ENCODE measurements around the gene OR6C70. TPM values are rescaled to one million over a fixed set of nuclear protein-coding genes. Genes with fewer than 3 reads are reported as not detected.

The OR6C70 gene
- polyA plus RNA-seq, 3 donors = not detected

DNA sequence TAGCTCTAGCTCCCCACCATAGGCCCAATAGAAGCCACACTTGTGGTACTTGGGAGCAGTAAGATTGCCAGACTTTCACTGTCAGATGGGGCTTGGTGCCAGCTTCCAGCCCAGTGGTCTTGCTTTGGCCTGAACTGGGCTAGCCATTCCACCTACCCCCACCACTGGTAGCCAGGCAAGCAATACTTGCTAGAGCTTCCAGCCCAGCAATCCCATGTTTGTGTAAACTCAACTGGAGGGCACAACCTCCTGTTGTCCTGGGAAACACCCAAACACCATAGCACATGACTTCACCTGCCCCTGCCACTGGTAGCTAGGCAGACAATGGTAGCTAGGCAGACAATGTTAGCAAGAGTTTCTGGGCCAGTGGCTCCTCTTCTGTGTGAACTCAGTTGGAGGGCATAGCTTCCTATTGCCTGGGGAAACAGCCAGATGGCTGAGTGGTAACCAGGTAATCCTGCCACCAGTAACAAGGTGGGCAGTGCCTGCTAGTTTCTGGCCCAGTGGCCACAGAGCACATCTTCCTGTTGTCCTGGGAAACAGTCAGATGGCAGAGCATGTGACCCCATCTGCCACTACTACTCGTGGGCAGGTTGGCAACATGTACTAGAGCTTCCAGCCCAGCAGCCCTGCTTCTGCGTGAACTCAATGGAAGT, 49.5 kb downstream of the OR6C70 start:
- Histone ChIP-seq H3K4me2 (replicated peaks; ENCODE audit: extremely low read depth, low read length, poor library complexity, severe bottlenecking) (no peak overlapping the region), H3K4me3 (replicated peaks in 1 of 3; ENCODE audit: low read depth in 2 of 3, low read length in 3 of 3) (no peak overlapping the region), H4K20me1 (ENCODE audit: insufficient read depth, low read length) (no peaks in the 10 kb centered on the region), H3K4me1 (ENCODE audit: control insufficient read depth in 1 of 2, insufficient read depth in 2 of 2, low read length in 2 of 2) (no peaks in the 10 kb centered on the region), H3K79me2 (ENCODE audit: insufficient read depth, low read length) (no peaks in the 10 kb centered on the region), H3K9ac (ENCODE audit: insufficient read depth, low read length, poor library complexity, severe bottlenecking) (no peak overlapping the region), H3K9me3 (replicated peaks in 1 of 2; ENCODE audit: control insufficient read depth in 1 of 2, insufficient read depth in 1 of 2, low read length in 2 of 2) (no peaks in the 10 kb centered on the region), H3K27ac (ENCODE audit: low read depth in 1 of 2, low read length in 2 of 2) (no peak overlapping the region), H3K27me3 (ENCODE audit: control insufficient read depth in 2 of 2, insufficient read depth in 2 of 2, low read length in 2 of 2) (peaks cover 0 to 2% of the 10 kb centered on the region in 2 donors), H2AFZ (ENCODE audit: insufficient read depth, low read depth, low read length, poor library complexity, severe bottlenecking) (no peak overlapping the region), H3K36me3 (replicated peaks in 1 of 2; ENCODE audit: control insufficient read depth in 1 of 2, insufficient read depth in 2 of 2, low read length in 2 of 2) (no peaks in the 10 kb centered on the region)
- no peak overlapping the region for H3K27ac Mint-ChIP-seq
- H3K27me3 Mint-ChIP-seq (ENCODE audit: low read depth in 3 of 3) = peaks cover 8 to 23% (median 13%) of the 10 kb centered on the region in 3 donors
- TF ChIP-seq, protein P1, sequence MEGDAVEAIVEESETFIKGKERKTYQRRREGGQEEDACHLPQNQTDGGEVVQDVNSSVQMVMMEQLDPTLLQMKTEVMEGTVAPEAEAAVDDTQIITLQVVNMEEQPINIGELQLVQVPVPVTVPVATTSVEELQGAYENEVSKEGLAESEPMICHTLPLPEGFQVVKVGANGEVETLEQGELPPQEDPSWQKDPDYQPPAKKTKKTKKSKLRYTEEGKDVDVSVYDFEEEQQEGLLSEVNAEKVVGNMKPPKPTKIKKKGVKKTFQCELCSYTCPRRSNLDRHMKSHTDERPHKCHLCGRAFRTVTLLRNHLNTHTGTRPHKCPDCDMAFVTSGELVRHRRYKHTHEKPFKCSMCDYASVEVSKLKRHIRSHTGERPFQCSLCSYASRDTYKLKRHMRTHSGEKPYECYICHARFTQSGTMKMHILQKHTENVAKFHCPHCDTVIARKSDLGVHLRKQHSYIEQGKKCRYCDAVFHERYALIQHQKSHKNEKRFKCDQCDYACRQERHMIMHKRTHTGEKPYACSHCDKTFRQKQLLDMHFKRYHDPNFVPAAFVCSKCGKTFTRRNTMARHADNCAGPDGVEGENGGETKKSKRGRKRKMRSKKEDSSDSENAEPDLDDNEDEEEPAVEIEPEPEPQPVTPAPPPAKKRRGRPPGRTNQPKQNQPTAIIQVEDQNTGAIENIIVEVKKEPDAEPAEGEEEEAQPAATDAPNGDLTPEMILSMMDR (IDR thresholded peaks at IDR 0.05) = no peak
- peaks cover 1% of the 10 kb centered on the region for H3K4me1 Mint-ChIP-seq
- H3K36me3 Mint-ChIP-seq = no peaks in the 10 kb centered on the region
- H3K4me3 Mint-ChIP-seq = no peak overlapping the region
- DNase-seq = no peak
- intact Hi-C loops (cut with micrococcal nuclease) = no loop called here
- WGBS (ENCODE audit: insufficient coverage) = 83% methylated on average over 1 of the region's 2 CpGs
- peaks cover 0 to 8% (median 4%) of the 10 kb centered on the region in 7 donors for H3K9me3 Mint-ChIP-seq

Other genes with a start within 250 kb of the OR6C70 start
- gene OR10A7, start 249.1 kb downstream of the OR6C70 start, polyA plus RNA-seq = not detected
- not detected for gene OR6C74, start 225.5 kb downstream of the OR6C70 start, polyA plus RNA-seq
- not detected for gene OR6C6, start 173.6 kb downstream of the OR6C70 start, polyA plus RNA-seq
- not detected for gene OR6C1, start 155.8 kb downstream of the OR6C70 start, polyA plus RNA-seq
- not detected for gene OR6C3, start 139.4 kb downstream of the OR6C70 start, polyA plus RNA-seq
- not detected for gene OR6C75, start 107.2 kb downstream of the OR6C70 start, polyA plus RNA-seq
- not detected for gene OR6C65, start 69.6 kb downstream of the OR6C70 start, polyA plus RNA-seq
- not detected for gene OR6C76, start 43.9 kb downstream of the OR6C70 start, polyA plus RNA-seq
- under 1 TPM in 1 of 3 donors, not detected in 2; 0.18 TPM for gene OR6C2, start 26.1 kb downstream of the OR6C70 start, polyA plus RNA-seq
- not detected for gene OR6C68, start 22.2 kb upstream of the OR6C70 start, polyA plus RNA-seq
- gene OR6C4, start 79.5 kb upstream of the OR6C70 start, polyA plus RNA-seq = not detected
- gene OR2AP1, start 102.3 kb upstream of the OR6C70 start, polyA plus RNA-seq = not detected
- gene OR10P1, start 166.8 kb upstream of the OR6C70 start, polyA plus RNA-seq = not detected
- gene ITGA7, start 237.8 kb upstream of the OR6C70 start, polyA plus RNA-seq = 1 to 10 TPM in 1 of 3 donors, under 1 TPM in 2; 0.23 to 3.3 (median 0.55) TPM
- 100 to 1,000 TPM; 222 to 358 (median 223) TPM for gene BLOC1S1, start 245.9 kb upstream of the OR6C70 start, polyA plus RNA-seq

Measured in CD14-positive monocyte (primary cell).